ENCODE measurements around the gene ZNF148. TPM values are rescaled to one million over a fixed set of nuclear protein-coding genes. Genes with fewer than 3 reads are reported as not detected.

The ZNF148 gene
- total RNA-seq, 4 donors from 2014 or later = 64.2 to 86.7 (median 75.3) TPM

DNA sequence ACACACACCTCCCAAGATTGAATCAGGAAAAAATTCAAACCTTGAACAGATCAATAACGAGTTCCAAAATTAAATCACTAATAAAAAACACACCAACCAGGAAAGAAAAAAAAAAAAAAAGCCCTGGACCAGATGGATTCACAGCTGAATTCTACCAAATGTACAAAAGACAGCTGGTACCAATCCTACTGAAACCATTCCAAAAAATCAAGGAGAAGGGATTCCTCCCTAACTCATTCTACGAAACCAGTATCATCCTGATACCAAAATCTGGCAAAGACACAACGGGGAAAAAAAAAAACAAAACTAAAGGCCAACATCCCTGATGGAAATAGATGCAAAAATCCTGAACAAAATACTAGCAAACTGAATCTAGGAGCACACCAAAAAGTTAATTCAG is 108.2 kb downstream of the ZNF148 start:
- H3K4me1 ChIP-seq = no peaks in the 10 kb centered on the region
- no peak for DNase-seq
- intact Hi-C loops (cut with DNase I) = no loop called here
- no peak overlapping the region for H3K4me3 ChIP-seq (replicated peaks in 1 of 3)
- H3K36me3 ChIP-seq = peaks cover 0 to 4% of the 10 kb centered on the region in 2 donors
- WGBS, 2 donors = 95 to 96% methylated on average over 3 of the region's 3 CpGs
- TF ChIP-seq, protein P1, sequence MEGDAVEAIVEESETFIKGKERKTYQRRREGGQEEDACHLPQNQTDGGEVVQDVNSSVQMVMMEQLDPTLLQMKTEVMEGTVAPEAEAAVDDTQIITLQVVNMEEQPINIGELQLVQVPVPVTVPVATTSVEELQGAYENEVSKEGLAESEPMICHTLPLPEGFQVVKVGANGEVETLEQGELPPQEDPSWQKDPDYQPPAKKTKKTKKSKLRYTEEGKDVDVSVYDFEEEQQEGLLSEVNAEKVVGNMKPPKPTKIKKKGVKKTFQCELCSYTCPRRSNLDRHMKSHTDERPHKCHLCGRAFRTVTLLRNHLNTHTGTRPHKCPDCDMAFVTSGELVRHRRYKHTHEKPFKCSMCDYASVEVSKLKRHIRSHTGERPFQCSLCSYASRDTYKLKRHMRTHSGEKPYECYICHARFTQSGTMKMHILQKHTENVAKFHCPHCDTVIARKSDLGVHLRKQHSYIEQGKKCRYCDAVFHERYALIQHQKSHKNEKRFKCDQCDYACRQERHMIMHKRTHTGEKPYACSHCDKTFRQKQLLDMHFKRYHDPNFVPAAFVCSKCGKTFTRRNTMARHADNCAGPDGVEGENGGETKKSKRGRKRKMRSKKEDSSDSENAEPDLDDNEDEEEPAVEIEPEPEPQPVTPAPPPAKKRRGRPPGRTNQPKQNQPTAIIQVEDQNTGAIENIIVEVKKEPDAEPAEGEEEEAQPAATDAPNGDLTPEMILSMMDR (IDR thresholded peaks at IDR 0.05) = no peak
- no peak for TF ChIP-seq POLR2A (IDR thresholded peaks at IDR 0.05)
- no peak overlapping the region for H3K27ac ChIP-seq
- H3K9me3 ChIP-seq = no peaks in the 10 kb centered on the region
- no peaks in the 10 kb centered on the region for H3K27me3 ChIP-seq

GRCh38 chr3:125262161-125262560 is 113.0 kb downstream of the ZNF148 start:
- Histone ChIP-seq H3K9me3 (no peaks in the 10 kb centered on the region), H3K27ac (no peak overlapping the region), H3K36me3 (no peaks in the 10 kb centered on the region), H3K27me3 (no peaks in the 10 kb centered on the region), H3K4me3 (replicated peaks in 1 of 3) (no peak overlapping the region), H3K4me1 (no peaks in the 10 kb centered on the region)
- intact Hi-C loops (cut with DNase I) = no loop called here
- 81 to 90% methylated on average over 1 of the region's 1 CpG for WGBS, 2 donors
- DNase-seq = no peak
- no peak for TF ChIP-seq POLR2A (IDR thresholded peaks at IDR 0.05)
- TF ChIP-seq, protein P1 (IDR thresholded peaks at IDR 0.05) = no peak

GRCh38 chr3:125261031-125261430 is 114.1 kb downstream of the ZNF148 start:
- Histone ChIP-seq H3K27me3 (no peaks in the 10 kb centered on the region), H3K4me1 (no peaks in the 10 kb centered on the region), H3K36me3 (no peaks in the 10 kb centered on the region), H3K9me3 (no peaks in the 10 kb centered on the region), H3K27ac (no peak overlapping the region), H3K4me3 (replicated peaks in 1 of 3) (no peak overlapping the region)
- no peak for DNase-seq
- WGBS, 2 donors = 90 to 95% methylated on average over 1 of the region's 1 CpG
- TF ChIP-seq, protein P1 (IDR thresholded peaks at IDR 0.05) = no peak
- intact Hi-C loops (cut with DNase I) = no loop called here

DNA sequence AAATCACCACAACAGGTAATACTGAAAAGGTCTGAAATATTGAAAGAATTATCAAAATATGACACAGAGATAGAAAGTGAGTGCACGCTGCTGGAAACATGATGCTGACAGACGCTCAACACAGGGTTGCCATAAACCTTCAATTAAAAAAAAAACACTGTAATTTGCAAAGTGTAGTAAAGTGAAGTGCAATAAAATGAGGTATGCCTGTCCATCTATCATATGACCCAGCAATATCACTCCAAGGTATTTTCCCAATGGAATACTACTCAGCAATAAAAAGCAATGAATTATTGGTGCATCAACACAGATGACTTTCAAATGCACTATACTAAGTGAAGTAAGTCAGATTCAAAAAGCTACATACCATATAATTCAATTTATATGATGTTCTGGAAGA is 115.0 kb downstream of the ZNF148 start:
- no peak for TF ChIP-seq POLR2A (IDR thresholded peaks at IDR 0.05)
- TF ChIP-seq, protein P1 (IDR thresholded peaks at IDR 0.05) = no peak
- H3K36me3 ChIP-seq = no peaks in the 10 kb centered on the region
- no peak overlapping the region for H3K4me3 ChIP-seq (replicated peaks in 1 of 3)
- no peaks in the 10 kb centered on the region for H3K4me1 ChIP-seq
- intact Hi-C loops (cut with DNase I) = no loop called here
- no peaks in the 10 kb centered on the region for H3K27me3 ChIP-seq
- no peak for DNase-seq
- H3K27ac ChIP-seq = no peak overlapping the region
- 95 to 96% methylated on average over 2 of the region's 2 CpGs for WGBS, 2 donors
- no peaks in the 10 kb centered on the region for H3K9me3 ChIP-seq

DNA sequence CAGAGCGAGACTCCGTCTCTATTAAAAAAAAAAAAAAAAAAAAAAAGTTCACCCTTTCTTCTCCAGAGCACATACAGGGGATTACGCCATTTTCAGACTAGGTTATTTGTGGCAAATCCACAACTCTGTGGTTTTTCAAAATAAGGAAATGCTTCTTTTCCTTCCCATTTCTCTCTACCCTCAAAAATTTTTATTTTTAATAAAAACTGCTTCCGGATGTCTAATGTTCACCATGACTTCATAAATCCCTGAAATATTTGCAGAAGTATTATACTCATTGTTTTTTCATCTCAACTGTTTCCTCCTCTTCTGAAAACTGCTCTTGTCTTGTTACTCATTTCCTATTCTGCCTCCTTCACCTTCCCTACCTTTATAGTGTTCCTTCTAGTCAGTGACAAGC is 117.6 kb downstream of the ZNF148 start:
- WGBS, 2 donors = 91 to 93% methylated on average over 4 of the region's 4 CpGs
- H3K4me1 ChIP-seq = no peaks in the 10 kb centered on the region
- no peaks in the 10 kb centered on the region for H3K9me3 ChIP-seq
- no peak for TF ChIP-seq POLR2A (IDR thresholded peaks at IDR 0.05)
- TF ChIP-seq, protein P1 (IDR thresholded peaks at IDR 0.05) = no peak
- no peak overlapping the region for H3K4me3 ChIP-seq (replicated peaks in 1 of 3)
- no peaks in the 10 kb centered on the region for H3K36me3 ChIP-seq
- H3K27ac ChIP-seq = no peak overlapping the region
- no peak for DNase-seq
- intact Hi-C loops (cut with DNase I) = no loop called here
- H3K27me3 ChIP-seq = no peaks in the 10 kb centered on the region
